ENCODE results near the gene RBMS3. TPM values are rescaled to one million over a fixed set of nuclear protein-coding genes. Genes with fewer than 3 reads are reported as not detected.

Gene RBMS3
- total and polyA plus RNA-seq, 2 of the 8 experiments (the other 6 are each of a cell fraction or from before 2014, with no cell fraction given), result 3.7 to 6.9 TPM

DNA sequence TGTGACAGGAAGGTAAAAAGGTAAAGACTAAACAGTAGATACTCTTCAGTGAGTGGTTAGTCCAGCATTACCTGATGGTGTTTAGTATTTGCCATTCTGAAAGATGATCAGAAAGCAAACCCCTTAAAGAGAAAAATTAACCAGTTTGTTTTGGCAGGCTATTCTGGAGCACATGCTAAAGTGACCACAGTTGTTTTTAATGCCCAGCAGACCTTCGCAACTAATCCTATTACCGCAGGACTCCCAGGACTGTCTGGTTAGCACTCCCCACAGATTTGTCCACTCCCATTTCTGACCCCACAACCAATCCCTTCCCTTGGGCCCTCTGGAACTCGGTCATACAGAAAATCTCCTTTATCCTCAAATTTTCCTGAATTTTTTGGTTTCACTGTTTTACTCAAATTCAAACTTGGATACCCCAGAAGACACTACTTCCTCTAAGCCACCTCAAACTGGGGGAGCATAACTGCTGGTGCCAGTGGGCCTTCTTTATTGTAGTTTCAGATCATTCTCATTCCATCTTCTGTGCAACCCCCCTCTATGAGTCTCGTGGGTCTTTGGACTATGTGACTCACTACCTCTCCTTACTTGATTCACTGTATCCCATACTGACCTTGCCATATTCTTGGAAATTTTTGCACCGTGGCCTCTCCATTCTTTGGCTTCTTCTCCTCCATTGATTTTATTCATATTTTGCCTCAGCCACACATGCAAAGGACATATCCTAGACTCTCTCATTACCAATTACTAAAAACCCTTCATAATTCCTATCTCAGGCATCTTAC, 104.4 kb downstream of the RBMS3 start (continued):
- TF ChIP-seq, protein P1, sequence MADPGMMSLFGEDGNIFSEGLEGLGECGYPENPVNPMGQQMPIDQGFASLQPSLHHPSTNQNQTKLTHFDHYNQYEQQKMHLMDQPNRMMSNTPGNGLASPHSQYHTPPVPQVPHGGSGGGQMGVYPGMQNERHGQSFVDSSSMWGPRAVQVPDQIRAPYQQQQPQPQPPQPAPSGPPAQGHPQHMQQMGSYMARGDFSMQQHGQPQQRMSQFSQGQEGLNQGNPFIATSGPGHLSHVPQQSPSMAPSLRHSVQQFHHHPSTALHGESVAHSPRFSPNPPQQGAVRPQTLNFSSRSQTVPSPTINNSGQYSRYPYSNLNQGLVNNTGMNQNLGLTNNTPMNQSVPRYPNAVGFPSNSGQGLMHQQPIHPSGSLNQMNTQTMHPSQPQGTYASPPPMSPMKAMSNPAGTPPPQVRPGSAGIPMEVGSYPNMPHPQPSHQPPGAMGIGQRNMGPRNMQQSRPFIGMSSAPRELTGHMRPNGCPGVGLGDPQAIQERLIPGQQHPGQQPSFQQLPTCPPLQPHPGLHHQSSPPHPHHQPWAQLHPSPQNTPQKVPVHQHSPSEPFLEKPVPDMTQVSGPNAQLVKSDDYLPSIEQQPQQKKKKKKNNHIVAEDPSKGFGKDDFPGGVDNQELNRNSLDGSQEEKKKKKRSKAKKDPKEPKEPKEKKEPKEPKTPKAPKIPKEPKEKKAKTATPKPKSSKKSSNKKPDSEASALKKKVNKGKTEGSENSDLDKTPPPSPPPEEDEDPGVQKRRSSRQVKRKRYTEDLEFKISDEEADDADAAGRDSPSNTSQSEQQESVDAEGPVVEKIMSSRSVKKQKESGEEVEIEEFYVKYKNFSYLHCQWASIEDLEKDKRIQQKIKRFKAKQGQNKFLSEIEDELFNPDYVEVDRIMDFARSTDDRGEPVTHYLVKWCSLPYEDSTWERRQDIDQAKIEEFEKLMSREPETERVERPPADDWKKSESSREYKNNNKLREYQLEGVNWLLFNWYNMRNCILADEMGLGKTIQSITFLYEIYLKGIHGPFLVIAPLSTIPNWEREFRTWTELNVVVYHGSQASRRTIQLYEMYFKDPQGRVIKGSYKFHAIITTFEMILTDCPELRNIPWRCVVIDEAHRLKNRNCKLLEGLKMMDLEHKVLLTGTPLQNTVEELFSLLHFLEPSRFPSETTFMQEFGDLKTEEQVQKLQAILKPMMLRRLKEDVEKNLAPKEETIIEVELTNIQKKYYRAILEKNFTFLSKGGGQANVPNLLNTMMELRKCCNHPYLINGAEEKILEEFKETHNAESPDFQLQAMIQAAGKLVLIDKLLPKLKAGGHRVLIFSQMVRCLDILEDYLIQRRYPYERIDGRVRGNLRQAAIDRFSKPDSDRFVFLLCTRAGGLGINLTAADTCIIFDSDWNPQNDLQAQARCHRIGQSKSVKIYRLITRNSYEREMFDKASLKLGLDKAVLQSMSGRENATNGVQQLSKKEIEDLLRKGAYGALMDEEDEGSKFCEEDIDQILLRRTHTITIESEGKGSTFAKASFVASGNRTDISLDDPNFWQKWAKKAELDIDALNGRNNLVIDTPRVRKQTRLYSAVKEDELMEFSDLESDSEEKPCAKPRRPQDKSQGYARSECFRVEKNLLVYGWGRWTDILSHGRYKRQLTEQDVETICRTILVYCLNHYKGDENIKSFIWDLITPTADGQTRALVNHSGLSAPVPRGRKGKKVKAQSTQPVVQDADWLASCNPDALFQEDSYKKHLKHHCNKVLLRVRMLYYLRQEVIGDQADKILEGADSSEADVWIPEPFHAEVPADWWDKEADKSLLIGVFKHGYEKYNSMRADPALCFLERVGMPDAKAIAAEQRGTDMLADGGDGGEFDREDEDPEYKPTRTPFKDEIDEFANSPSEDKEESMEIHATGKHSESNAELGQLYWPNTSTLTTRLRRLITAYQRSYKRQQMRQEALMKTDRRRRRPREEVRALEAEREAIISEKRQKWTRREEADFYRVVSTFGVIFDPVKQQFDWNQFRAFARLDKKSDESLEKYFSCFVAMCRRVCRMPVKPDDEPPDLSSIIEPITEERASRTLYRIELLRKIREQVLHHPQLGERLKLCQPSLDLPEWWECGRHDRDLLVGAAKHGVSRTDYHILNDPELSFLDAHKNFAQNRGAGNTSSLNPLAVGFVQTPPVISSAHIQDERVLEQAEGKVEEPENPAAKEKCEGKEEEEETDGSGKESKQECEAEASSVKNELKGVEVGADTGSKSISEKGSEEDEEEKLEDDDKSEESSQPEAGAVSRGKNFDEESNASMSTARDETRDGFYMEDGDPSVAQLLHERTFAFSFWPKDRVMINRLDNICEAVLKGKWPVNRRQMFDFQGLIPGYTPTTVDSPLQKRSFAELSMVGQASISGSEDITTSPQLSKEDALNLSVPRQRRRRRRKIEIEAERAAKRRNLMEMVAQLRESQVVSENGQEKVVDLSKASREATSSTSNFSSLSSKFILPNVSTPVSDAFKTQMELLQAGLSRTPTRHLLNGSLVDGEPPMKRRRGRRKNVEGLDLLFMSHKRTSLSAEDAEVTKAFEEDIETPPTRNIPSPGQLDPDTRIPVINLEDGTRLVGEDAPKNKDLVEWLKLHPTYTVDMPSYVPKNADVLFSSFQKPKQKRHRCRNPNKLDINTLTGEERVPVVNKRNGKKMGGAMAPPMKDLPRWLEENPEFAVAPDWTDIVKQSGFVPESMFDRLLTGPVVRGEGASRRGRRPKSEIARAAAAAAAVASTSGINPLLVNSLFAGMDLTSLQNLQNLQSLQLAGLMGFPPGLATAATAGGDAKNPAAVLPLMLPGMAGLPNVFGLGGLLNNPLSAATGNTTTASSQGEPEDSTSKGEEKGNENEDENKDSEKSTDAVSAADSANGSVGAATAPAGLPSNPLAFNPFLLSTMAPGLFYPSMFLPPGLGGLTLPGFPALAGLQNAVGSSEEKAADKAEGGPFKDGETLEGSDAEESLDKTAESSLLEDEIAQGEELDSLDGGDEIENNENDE (IDR thresholded peaks at IDR 0.05; ENCODE audit: insufficient replicate concordance, low read length), result no peak
- no peak for TF ChIP-seq NANOG (IDR thresholded peaks at IDR 0.05; ENCODE audit: insufficient read depth, low read depth, low read length, poor library complexity, severe bottlenecking)
- TF ChIP-seq CHD2 (IDR thresholded peaks at IDR 0.05; ENCODE audit: low read length), result no peak
